Mesendoderm (in vitro differentiated cells): ENCODE results near the gene IL36G.
A peak's percentile ranks its signal among the peaks of the same experiment; 100 is the strongest.

Source experiments
- DNase-seq: peaks from one replicate; pipeline ENCODE4 v3.0.0; 2013
- H2AK5ac ChIP-seq: 2 replicates; pipeline ENCODE4 v1.6.1; 2013; ENCODE audit warnings: low read length, inconsistent platforms
- H2BK120ac ChIP-seq: 2 replicates; pipeline ENCODE4 v1.6.1; 2013; ENCODE audit warnings: low read depth, mild to moderate bottlenecking, low read length, moderate library complexity, mixed read lengths
- H2BK15ac ChIP-seq: replicated peaks from 2 replicates; pipeline ENCODE4 v1.6.1; 2013; ENCODE audit warnings: low read depth, mild to moderate bottlenecking, moderate library complexity
- H2BK5ac ChIP-seq: 2 replicates; pipeline ENCODE4 v1.6.1; 2013; ENCODE audit warnings: low read length, inconsistent platforms
- H3K18ac ChIP-seq: 2 replicates; pipeline ENCODE4 v1.6.1; 2013; ENCODE audit warnings: mild to moderate bottlenecking, low read length, mixed read lengths
- H3K23ac ChIP-seq: one replicate; pipeline ENCODE4 v1.6.1; 2013; ENCODE audit warnings: low read length
- H3K27ac ChIP-seq: 2 replicates; pipeline ENCODE4 v1.5.1; 2013; ENCODE audit warnings: low read depth, mild to moderate bottlenecking, inconsistent platforms, low read length, moderate library complexity
- H3K27me3 ChIP-seq: 2 replicates; pipeline ENCODE4 v1.6.1; 2013; ENCODE audit warnings: low read length, control low read depth, mild to moderate bottlenecking, inconsistent platforms; ENCODE audit not compliant: insufficient read depth, poor library complexity
- H3K36me3 ChIP-seq: 2 replicates; pipeline ENCODE4 v1.6.1; 2013; ENCODE audit warnings: low read length, inconsistent platforms; ENCODE audit not compliant: control insufficient read depth, insufficient read depth
- H3K4ac ChIP-seq: one replicate; pipeline ENCODE4 v1.6.1; 2013; ENCODE audit warnings: low read depth, mild to moderate bottlenecking, low read length, moderate library complexity
- H3K4me1 ChIP-seq: 2 replicates; pipeline ENCODE4 v1.6.1; 2013; ENCODE audit warnings: low read depth, low read length, inconsistent platforms; ENCODE audit not compliant: control insufficient read depth
- H3K4me2 ChIP-seq: 2 replicates; pipeline ENCODE4 v1.6.1; 2013; ENCODE audit warnings: low read length
- H3K4me3 ChIP-seq: 2 replicates; pipeline ENCODE4 v1.5.1; 2013; ENCODE audit warnings: mild to moderate bottlenecking, low read length
- H3K56ac ChIP-seq: one replicate; pipeline ENCODE4 v1.6.1; 2013; ENCODE audit warnings: low read length
- H3K79me1 ChIP-seq: 2 replicates; pipeline ENCODE4 v1.6.1; 2013; ENCODE audit warnings: low read length, inconsistent platforms
- H3K79me2 ChIP-seq: 2 replicates; pipeline ENCODE4 v1.6.1; 2013; ENCODE audit warnings: mild to moderate bottlenecking, low read length; ENCODE audit not compliant: control insufficient read depth, insufficient read depth
- H3K9ac ChIP-seq: 2 replicates; pipeline ENCODE4 v1.6.1; 2013; ENCODE audit warnings: low read length, inconsistent platforms
- H4K5ac ChIP-seq: one replicate; pipeline ENCODE4 v1.6.1; 2013; ENCODE audit warnings: low read length
- H4K8ac ChIP-seq: one replicate; pipeline ENCODE4 v1.6.1; 2013; ENCODE audit warnings: low read depth, mild to moderate bottlenecking, control low read depth, low read length, moderate library complexity
- WGBS: extraction: QIAGEN DNeasy Blood & Tissue Kit; methylation state at CpG from one replicate; pipeline ENCODE4 v1.1.7; 2013; ENCODE audit warnings: low lambda C conversion rate, missing lambda C conversion rate; ENCODE audit not compliant: insufficient coverage; ENCODE audit errors: extremely low coverage; 5-methylcytosine and 5-hydroxymethylcytosine counted together

The IL36G gene

DNA sequence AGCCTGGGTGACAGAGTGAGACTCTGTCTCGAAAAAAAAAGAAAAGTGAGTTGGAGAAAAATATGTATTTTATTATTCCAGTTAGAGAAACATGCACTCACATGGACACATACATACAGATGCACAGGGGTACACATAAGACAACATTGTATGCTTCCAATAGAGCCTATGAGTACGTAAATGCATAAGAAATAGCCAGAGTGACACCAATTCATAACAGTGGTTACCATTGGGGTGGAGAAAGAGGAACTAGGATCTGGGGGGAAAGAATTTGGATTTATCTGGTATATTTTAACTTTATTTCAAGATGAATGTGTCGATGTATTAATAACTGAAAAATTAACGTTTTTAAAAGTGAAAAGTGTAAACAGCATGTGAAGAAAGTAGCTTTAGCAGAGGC is 43.5 kb downstream of the IL36G start:
- H3K9ac ChIP-seq: no peak overlapping the region
- H2AK5ac ChIP-seq: no peak overlapping the region
- no peak overlapping the region for H3K56ac ChIP-seq
- H3K18ac ChIP-seq: no peak overlapping the region
- no peak overlapping the region for H3K4me3 ChIP-seq
- no peak overlapping the region for H3K4me2 ChIP-seq
- no peaks in the 10 kb centered on the region for H3K79me2 ChIP-seq
- no peak overlapping the region for H3K4ac ChIP-seq
- no peak overlapping the region for H2BK5ac ChIP-seq
- no peak overlapping the region for H3K27ac ChIP-seq
- no peak overlapping the region for H4K8ac ChIP-seq
- WGBS: 100% methylated on average over 2 of the region's 4 CpGs
- no peak overlapping the region for H3K23ac ChIP-seq
- H3K27me3 ChIP-seq: no peaks in the 10 kb centered on the region
- no peaks in the 10 kb centered on the region for H3K36me3 ChIP-seq
- H4K5ac ChIP-seq: no peak overlapping the region
- H3K4me1 ChIP-seq: no peaks in the 10 kb centered on the region
- H2BK120ac ChIP-seq: no peak overlapping the region
- H3K79me1 ChIP-seq: no peaks in the 10 kb centered on the region
- DNase-seq: no peak
- H2BK15ac ChIP-seq: no peak overlapping the region

- no peak for DNase-seq
- H3K4me2 ChIP-seq: no peak overlapping the region
- H3K4me3 ChIP-seq: no peak overlapping the region
- H3K23ac ChIP-seq: no peak overlapping the region
- H3K56ac ChIP-seq: no peak overlapping the region
- no CpG with 5 or more reads among the region's 2 CpGs for WGBS
- H2AK5ac ChIP-seq: no peak overlapping the region
- no peak overlapping the region for H2BK5ac ChIP-seq
- no peaks in the 10 kb centered on the region for H3K4me1 ChIP-seq
- H3K79me2 ChIP-seq: no peaks in the 10 kb centered on the region
- H3K18ac ChIP-seq: no peak overlapping the region
- H4K8ac ChIP-seq: no peak overlapping the region
- H3K79me1 ChIP-seq: no peaks in the 10 kb centered on the region
- H2BK120ac ChIP-seq: no peak overlapping the region
- no peak overlapping the region for H2BK15ac ChIP-seq
- H3K4ac ChIP-seq: no peak overlapping the region
- H3K36me3 ChIP-seq: no peaks in the 10 kb centered on the region
- H3K27me3 ChIP-seq: no peaks in the 10 kb centered on the region
- no peak overlapping the region for H3K9ac ChIP-seq
- H3K27ac ChIP-seq: no peak overlapping the region
- H4K5ac ChIP-seq: no peak overlapping the region
Observed at GRCh38 chr2:113024764-113025163, 47.0 kb downstream of the IL36G start.

- no peaks in the 10 kb centered on the region for H3K79me1 ChIP-seq
- H3K56ac ChIP-seq: no peak overlapping the region
- H3K9ac ChIP-seq: no peak overlapping the region
- H3K4me1 ChIP-seq: no peaks in the 10 kb centered on the region
- H2BK15ac ChIP-seq: no peak overlapping the region
- H3K79me2 ChIP-seq: no peaks in the 10 kb centered on the region
- no peak overlapping the region for H3K4ac ChIP-seq
- H3K18ac ChIP-seq: no peak overlapping the region
- H3K23ac ChIP-seq: no peak overlapping the region
- H2BK120ac ChIP-seq: no peak overlapping the region
- H2BK5ac ChIP-seq: no peak overlapping the region
- H4K8ac ChIP-seq: no peak overlapping the region
- no peak overlapping the region for H4K5ac ChIP-seq
- no peak for DNase-seq
- H3K4me3 ChIP-seq: no peak overlapping the region
- H2AK5ac ChIP-seq: no peak overlapping the region
- H3K36me3 ChIP-seq: no peaks in the 10 kb centered on the region
- H3K27me3 ChIP-seq: no peaks in the 10 kb centered on the region
- no peak overlapping the region for H3K27ac ChIP-seq
- no peak overlapping the region for H3K4me2 ChIP-seq
- no CpG with 5 or more reads among the region's 2 CpGs for WGBS
Observed at GRCh38 chr2:113025737-113026136, 47.9 kb downstream of the IL36G start.

GRCh38 chr2:113027691-113028090 is 49.9 kb downstream of the IL36G start:
- no peak overlapping the region for H2BK5ac ChIP-seq
- H3K4me3 ChIP-seq: no peak overlapping the region
- H2BK15ac ChIP-seq: no peak overlapping the region
- H3K4me1 ChIP-seq: no peaks in the 10 kb centered on the region
- H2BK120ac ChIP-seq: no peak overlapping the region
- no peak for DNase-seq
- H3K4ac ChIP-seq: no peak overlapping the region
- no peaks in the 10 kb centered on the region for H3K36me3 ChIP-seq
- H3K4me2 ChIP-seq: no peak overlapping the region
- H3K79me1 ChIP-seq: no peaks in the 10 kb centered on the region
- no peak overlapping the region for H3K18ac ChIP-seq
- H3K9ac ChIP-seq: no peak overlapping the region
- no peak overlapping the region for H3K56ac ChIP-seq
- no CpG with 5 or more reads among the region's 2 CpGs for WGBS
- no peak overlapping the region for H2AK5ac ChIP-seq
- no peak overlapping the region for H3K27ac ChIP-seq
- H4K5ac ChIP-seq: no peak overlapping the region
- no peak overlapping the region for H4K8ac ChIP-seq
- no peak overlapping the region for H3K23ac ChIP-seq
- no peaks in the 10 kb centered on the region for H3K79me2 ChIP-seq
- no peaks in the 10 kb centered on the region for H3K27me3 ChIP-seq

- Histone ChIP-seq H3K4me2 (no peak overlapping the region), H2BK120ac (no peak overlapping the region), H4K5ac (no peak overlapping the region), H3K18ac (no peak overlapping the region), H3K36me3 (no peaks in the 10 kb centered on the region), H3K4ac (no peak overlapping the region), H3K27me3 (no peaks in the 10 kb centered on the region), H3K27ac (no peak overlapping the region), H2AK5ac (no peak overlapping the region), H2BK5ac (no peak overlapping the region), H3K79me1 (no peaks in the 10 kb centered on the region), H3K4me3 (no peak overlapping the region), H3K4me1 (no peaks in the 10 kb centered on the region), H2BK15ac (no peak overlapping the region), H3K9ac (no peak overlapping the region), H3K23ac (no peak overlapping the region), H4K8ac (no peak overlapping the region), H3K79me2 (no peaks in the 10 kb centered on the region), H3K56ac (no peak overlapping the region)
- no peak for DNase-seq
- no CpG with 5 or more reads among the region's 1 CpG for whole genome bisulfite sequencing
Observed at GRCh38 chr2:113028112-113028511, 50.3 kb downstream of the IL36G start.

DNA sequence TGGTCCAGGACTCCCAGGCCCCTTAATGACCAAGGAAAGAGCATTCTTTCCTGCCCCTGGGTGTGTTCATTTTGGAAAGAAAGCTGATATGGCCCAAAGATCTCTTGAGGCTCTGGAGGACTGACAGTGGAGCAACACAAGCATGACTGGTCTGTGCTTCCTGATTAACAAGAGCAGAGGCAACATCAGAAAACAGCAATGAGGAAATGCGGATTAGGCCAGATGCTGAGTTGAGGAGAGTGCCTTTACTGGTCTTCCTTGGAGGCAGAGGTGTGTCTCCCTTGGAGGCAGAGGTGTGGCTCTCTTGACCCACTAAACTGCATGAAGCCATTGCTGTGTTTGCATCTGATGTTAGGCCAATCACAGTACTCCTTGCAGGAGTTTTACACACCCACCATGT is 54.9 kb downstream of the IL36G start:
- Histone ChIP-seq H3K4me2 (no peak overlapping the region), H3K4me3 (no peak overlapping the region), H3K79me2 (no peaks in the 10 kb centered on the region), H3K9ac (no peak overlapping the region), H3K79me1 (no peaks in the 10 kb centered on the region), H3K56ac (no peak overlapping the region), H3K27me3 (no peaks in the 10 kb centered on the region), H3K4me1 (no peaks in the 10 kb centered on the region), H2BK5ac (no peak overlapping the region), H3K4ac (no peak overlapping the region), H2BK15ac (no peak overlapping the region), H4K5ac (no peak overlapping the region), H3K23ac (no peak overlapping the region), H4K8ac (no peak overlapping the region), H2AK5ac (no peak overlapping the region), H2BK120ac (no peak overlapping the region), H3K27ac (no peak overlapping the region), H3K18ac (no peak overlapping the region), H3K36me3 (no peaks in the 10 kb centered on the region)
- peak; percentile 4 for DNase-seq
- no CpG with 5 or more reads among the region's 1 CpG for WGBS
